Aorta (tissue), 5 donors: ENCODE results near the gene CFAP57. TPM values are rescaled to one million over a fixed set of nuclear protein-coding genes. Genes with fewer than 3 reads are reported as not detected.
A peak's percentile ranks its signal among the peaks of the same experiment; 100 is the strongest.

Source experiments
- ATAC-seq: fragments of 200-7000 bp; cut with Tn5 transposase; one replicate; pipeline ENCODE4 v1.9.1; 2022; ENCODE audit warnings: moderate library complexity; ENCODE audit not compliant: low FRiP score
- DNase-seq, 2 donors: peaks; one replicate each; pipeline ENCODE4 v3.0.0-alpha.2; 2020
- H3K27ac ChIP-seq, 2 donors: one replicate each; pipeline ENCODE4 v1.5.1; 2013; ENCODE audit warnings: low read length in 2 of 2, mild to moderate bottlenecking in 2 of 2, moderate library complexity in 2 of 2, control low read depth in 1 of 2, inconsistent platforms in 1 of 2, low read depth in 1 of 2
- H3K27me3 ChIP-seq, 2 donors: one replicate each; pipeline ENCODE4 v1.6.1; 2013; ENCODE audit warnings: control low read depth in 1 of 2, low read length in 1 of 2, mild to moderate bottlenecking in 1 of 2, moderate library complexity in 1 of 2; ENCODE audit not compliant: insufficient read depth in 2 of 2, control insufficient read depth in 1 of 2
- H3K36me3 ChIP-seq, 2 donors: one replicate each; pipeline ENCODE4 v1.6.1; 2013; ENCODE audit warnings: control low read depth in 1 of 2, low read length in 1 of 2, mild to moderate bottlenecking in 1 of 2; ENCODE audit not compliant: insufficient read depth in 2 of 2, control insufficient read depth in 1 of 2
- H3K4me1 ChIP-seq, 2 donors: one replicate each; pipeline ENCODE4 v1.6.1; 2013; ENCODE audit warnings: low read length in 2 of 2, control low read depth in 1 of 2, mild to moderate bottlenecking in 1 of 2, moderate library complexity in 1 of 2; ENCODE audit not compliant: insufficient read depth in 2 of 2, control insufficient read depth in 1 of 2
- H3K4me3 ChIP-seq, 2 donors: one replicate each; pipeline ENCODE4 v1.5.1; 2013; ENCODE audit warnings: low read length in 2 of 2, control low read depth in 1 of 2, mild to moderate bottlenecking in 1 of 2
- H3K9me3 ChIP-seq: one replicate; pipeline ENCODE4 v1.6.1; 2013; ENCODE audit warnings: mild to moderate bottlenecking, low read length; ENCODE audit not compliant: control insufficient read depth
- WGBS, 2 donors: extraction: QIAGEN DNeasy Blood & Tissue Kit; methylation state at CpG; one replicate each; pipeline ENCODE4 v1.1.7; 2013; 5-methylcytosine and 5-hydroxymethylcytosine counted together
- intact Hi-C, 2 donors: fragments of 100-400 bp; cut with DNase I; formaldehyde crosslinking; loops; one replicate each; pipeline versions ENCODE4 v1.14.2 to v1.15.0; 2022
- polyA plus RNA-seq, 2 donors: library from polyadenylated mRNA; stranded (reverse); fragments of 200-250 nt; gene quantifications; one replicate each; pipeline ENCODE4 v1.2.3, GENCODE V29; 2013
- total RNA-seq, 2 donors: library from RNA; stranded (reverse); fragmentation: NEBNext Ultra II Directional; extraction: Animal tissue kit (Norgen Biotek cat#: 25700); gene quantifications; one replicate each; pipeline ENCODE4 v1.2.1, GENCODE V29; 2021
- donor health status: healthy with polysubstance abuse.
- donor health status: Bipolar disorder and iron deficiency.
- donor health status: DM: no; HTN: no; CAD: no.
- donor health status: DM: no; HTN: no; CAD: no.
- donor health status: DM: yes; HTN: yes; CAD: no.

The CFAP57 gene
- total and polyA plus RNA-seq, 4 donors, result under 0.01 to 1.3 (median 0.13) TPM; not detected in 1

DNA sequence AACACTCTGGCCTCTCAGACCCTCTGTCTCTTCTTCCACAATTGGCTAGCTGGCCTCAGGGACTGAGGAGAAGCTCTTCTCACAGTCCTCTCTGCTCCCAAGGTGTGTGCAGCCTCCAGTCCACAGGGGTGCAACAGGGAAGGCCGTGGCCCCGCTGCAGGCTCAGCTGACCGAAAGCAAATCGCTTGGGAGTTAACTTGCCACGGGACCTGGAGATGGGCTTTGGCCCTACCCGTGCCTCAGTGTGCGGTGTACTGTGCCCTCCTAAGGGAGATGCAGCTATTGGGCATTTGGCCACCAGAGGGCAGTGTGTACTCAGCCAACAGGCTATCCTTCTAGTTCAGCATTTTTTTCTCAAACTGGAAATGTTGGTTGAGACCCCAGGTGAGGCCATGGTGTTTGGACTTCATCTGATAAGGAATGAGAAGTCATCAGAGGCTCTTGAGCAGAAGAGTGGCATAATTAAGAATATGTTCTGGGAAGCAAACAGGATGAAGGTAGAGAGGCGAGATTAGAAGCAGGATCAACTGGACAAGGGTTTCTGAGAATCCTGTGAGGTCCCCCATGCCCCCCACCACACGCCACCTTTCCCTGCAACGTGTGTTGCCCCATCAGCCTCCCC lies 55.1 kb downstream of the CFAP57 start:
- Histone ChIP-seq H3K4me3 (no peak overlapping the region), H3K27me3 (no peaks in the 10 kb centered on the region), H3K9me3 (no peaks in the 10 kb centered on the region), H3K36me3 (no peaks in the 10 kb centered on the region), H3K4me1 (no peaks in the 10 kb centered on the region), H3K27ac (no peak overlapping the region)
- ATAC-seq (peak; percentile 86), DNase-seq (peak; percentile 88 to 94)
- intact Hi-C loops, result loop anchor here (2.0 kb wide), 2 partner anchors 186 to 188 kb away; no protein-coding TSS in a partner anchor
- 11 to 14% methylated on average over 10 of the region's 10 CpGs for WGBS, 2 donors

DNA sequence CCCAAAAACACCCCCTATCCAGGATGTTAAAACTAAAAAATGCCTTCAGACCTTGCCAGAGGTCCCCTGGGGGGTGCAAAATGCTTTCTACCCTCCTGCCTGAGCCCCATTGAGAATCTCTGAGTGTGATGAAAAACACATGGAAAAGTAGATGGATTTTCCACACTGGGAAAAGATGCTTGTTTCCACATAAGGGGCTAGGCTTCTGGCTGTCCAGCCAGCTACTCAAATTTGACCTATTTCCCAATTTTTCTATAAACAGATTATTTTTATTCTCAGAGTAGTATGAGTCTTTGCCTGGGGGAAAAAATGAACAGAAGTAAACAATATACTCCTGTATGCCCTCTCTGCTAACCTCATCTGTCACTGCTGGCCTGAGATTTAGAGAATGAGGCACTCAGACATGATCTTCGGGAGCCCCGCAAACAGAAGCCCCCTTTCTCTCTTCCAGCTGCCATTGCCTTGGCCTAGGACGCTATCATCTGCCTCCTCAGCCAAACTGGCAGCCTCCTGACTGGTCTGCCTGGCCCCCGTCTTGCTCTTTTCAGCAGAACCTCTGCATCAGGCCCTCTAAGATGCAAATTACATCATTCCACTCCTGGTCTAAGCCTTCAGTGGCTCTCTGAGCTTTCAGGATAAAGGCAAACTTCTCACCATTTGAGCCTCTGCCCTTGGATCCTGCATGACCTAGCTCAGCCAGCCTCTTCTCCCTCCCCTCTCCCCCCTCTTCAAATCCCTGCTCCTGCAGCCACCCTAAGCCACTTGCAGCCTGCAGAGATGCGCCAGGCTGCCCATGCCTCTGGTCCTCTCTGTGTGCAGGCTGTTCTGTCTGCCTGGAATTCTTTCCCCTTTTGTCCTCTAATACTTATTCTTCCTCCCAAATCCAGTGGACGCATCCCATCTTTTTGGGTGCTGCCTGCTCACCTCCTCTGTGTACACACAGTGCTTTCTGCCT lies 58.0 kb downstream of the CFAP57 start:
- H3K36me3 ChIP-seq, result no peaks in the 10 kb centered on the region
- H3K27ac ChIP-seq, result no peak overlapping the region
- no peak for DNase-seq
- no peak overlapping the region for H3K4me3 ChIP-seq
- no peaks in the 10 kb centered on the region for H3K27me3 ChIP-seq
- intact Hi-C loops, result no loop called here
- peak; percentile 20 for ATAC-seq
- H3K9me3 ChIP-seq, result no peaks in the 10 kb centered on the region
- no peaks in the 10 kb centered on the region for H3K4me1 ChIP-seq
- 84 to 86% methylated on average over 6 of the region's 6 CpGs for WGBS, 2 donors

DNA sequence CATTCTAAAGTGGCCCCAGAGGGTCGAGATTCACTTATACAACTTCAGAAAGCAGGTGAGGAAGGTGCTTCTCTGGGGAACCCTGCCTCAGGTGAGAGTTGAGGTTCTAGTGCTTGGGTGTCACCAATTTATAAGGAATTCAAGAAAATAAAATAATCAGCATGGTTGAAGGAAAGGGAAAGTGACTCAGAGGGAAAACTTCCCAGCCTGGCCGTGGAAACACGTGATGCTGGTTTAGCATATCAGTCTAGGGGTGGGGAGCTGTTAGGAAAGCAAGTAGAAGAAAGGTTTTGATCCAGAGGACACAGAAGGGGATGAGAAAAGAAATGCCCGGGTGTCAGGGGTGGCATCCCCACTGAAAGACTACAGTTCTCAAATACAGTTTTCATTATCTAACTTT lies 59.9 kb downstream of the CFAP57 start:
- intact Hi-C loops, result no loop called here
- Histone ChIP-seq H3K27ac (no peak overlapping the region), H3K36me3 (no peaks in the 10 kb centered on the region), H3K27me3 (no peaks in the 10 kb centered on the region), H3K4me3 (no peak overlapping the region), H3K4me1 (no peaks in the 10 kb centered on the region), H3K9me3 (no peaks in the 10 kb centered on the region)
- DNase-seq, result no peak
- peak; percentile 66 for ATAC-seq
- 26 to 28% methylated on average over 4 of the region's 4 CpGs for WGBS, 2 donors

GRCh38 chr1:43232482-43232881 lies 60.4 kb downstream of the CFAP57 start:
- DNase-seq (no peak), ATAC-seq (no peak)
- H3K4me1 ChIP-seq, result no peaks in the 10 kb centered on the region
- H3K27ac ChIP-seq, result no peak overlapping the region
- no peaks in the 10 kb centered on the region for H3K27me3 ChIP-seq
- WGBS, 2 donors, result 35% methylated on average over 4 of the region's 4 CpGs
- H3K4me3 ChIP-seq, result no peak overlapping the region
- no peaks in the 10 kb centered on the region for H3K36me3 ChIP-seq
- H3K9me3 ChIP-seq, result no peaks in the 10 kb centered on the region
- intact Hi-C loops, result no loop called here

- H3K4me3 ChIP-seq, result no peak overlapping the region
- H3K36me3 ChIP-seq, result no peaks in the 10 kb centered on the region
- no peaks in the 10 kb centered on the region for H3K4me1 ChIP-seq
- 96 to 98% methylated on average over 5 of the region's 5 CpGs for WGBS, 2 donors
- H3K27me3 ChIP-seq, result no peaks in the 10 kb centered on the region
- no peak overlapping the region for H3K27ac ChIP-seq
- intact Hi-C loops, result no loop called here
- no peaks in the 10 kb centered on the region for H3K9me3 ChIP-seq
- DNase-seq, result no peak
- ATAC-seq, result no peak
Measured at GRCh38 chr1:43233631-43234030, 61.5 kb downstream of the CFAP57 start.

DNA sequence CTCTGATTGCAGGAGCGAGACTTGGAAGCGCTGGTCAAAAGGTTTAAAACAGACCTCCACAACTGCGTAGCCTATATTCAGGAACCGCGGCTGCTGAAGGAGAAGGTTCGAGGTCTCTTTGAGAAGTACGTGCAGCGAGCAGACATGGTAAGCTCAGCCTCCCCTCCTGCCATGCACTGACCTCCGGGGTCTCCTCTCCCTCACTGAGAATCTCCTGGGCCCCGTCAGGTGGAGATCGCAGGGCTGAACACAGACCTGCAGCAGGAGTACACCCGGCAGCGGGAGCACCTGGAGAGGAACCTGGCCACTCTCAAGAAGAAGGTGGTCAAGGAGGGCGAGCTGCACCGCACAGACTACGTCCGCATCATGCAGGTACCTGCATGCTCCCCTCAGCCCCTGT lies 62.1 kb downstream of the CFAP57 start:
- DNase-seq (no peak), ATAC-seq (no peak)
- Histone ChIP-seq H3K36me3 (no peaks in the 10 kb centered on the region), H3K27ac (no peak overlapping the region), H3K4me3 (no peak overlapping the region), H3K27me3 (no peaks in the 10 kb centered on the region), H3K4me1 (no peaks in the 10 kb centered on the region), H3K9me3 (no peaks in the 10 kb centered on the region)
- intact Hi-C loops, result no loop called here
- 96 to 97% methylated on average over 17 of the region's 17 CpGs for WGBS, 2 donors

DNA sequence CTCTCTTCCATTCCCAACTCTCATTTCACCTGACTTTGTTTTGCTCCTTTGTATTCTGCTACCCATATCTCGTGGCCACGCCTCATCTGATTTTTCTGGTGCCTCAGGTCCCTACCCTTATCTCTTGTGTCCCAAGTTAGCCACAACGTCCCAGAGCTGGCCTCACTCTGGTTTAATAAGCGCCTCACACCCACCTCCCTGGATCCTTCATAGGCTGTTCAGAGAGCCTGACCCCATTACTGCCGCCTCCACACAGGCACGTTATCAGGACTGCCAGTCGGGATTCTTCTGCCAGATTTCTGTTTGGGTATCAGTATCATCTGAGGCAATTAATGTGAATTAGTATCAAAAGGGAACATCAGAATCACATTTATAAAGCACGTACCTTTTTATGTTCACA lies 62.9 kb downstream of the CFAP57 start:
- Histone ChIP-seq H3K4me1 (no peaks in the 10 kb centered on the region), H3K27ac (no peak overlapping the region), H3K27me3 (no peaks in the 10 kb centered on the region), H3K4me3 (no peak overlapping the region), H3K36me3 (no peaks in the 10 kb centered on the region), H3K9me3 (no peaks in the 10 kb centered on the region)
- ATAC-seq, result no peak
- DNase-seq, result no peak
- WGBS, 2 donors, result 80 to 82% methylated on average over 8 of the region's 8 CpGs
- intact Hi-C loops, result no loop called here

DNA sequence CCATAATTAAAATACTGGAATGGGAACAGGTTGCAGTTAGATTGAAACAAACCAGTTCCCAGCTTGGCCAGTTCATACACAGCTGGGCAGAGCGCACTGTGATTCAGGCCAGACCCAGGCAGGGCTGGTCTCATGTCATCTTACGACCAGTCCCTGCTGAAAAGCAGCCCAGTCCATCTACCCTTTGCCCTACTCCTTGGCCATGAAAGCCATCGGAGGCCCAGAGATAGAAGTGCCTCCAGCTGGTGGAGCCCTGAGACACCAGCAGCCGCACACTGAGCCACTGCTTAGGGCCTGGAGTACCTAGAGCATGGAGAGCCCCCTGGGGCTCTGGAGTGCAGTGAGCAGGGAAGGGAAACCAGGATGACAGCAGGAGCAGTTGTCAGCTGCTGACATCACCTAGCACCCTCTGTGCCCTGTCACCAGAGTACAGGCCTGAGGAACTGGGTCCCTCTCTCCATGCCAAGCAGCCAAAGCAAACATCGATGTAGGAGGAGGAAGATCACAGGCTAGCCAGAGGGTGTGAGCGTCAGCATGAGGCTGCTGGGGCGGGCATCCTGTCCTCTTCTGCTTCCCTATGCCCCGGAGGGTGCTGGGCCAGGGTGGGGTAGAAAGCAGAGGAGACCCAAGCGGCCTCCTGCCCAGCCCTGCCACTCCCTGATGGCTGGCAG lies 63.5 kb downstream of the CFAP57 start:
- intact Hi-C loops, result no loop called here
- H3K4me3 ChIP-seq, result no peak overlapping the region
- DNase-seq (no peak), ATAC-seq (no peak)
- WGBS, 2 donors, result 63 to 65% methylated on average over 9 of the region's 9 CpGs
- no peaks in the 10 kb centered on the region for H3K4me1 ChIP-seq
- no peaks in the 10 kb centered on the region for H3K36me3 ChIP-seq
- H3K9me3 ChIP-seq, result no peaks in the 10 kb centered on the region
- H3K27ac ChIP-seq, result no peak overlapping the region
- H3K27me3 ChIP-seq, result no peaks in the 10 kb centered on the region
